Ramos (cell line): ENCODE data around the gene MAP4K1.
"Not testable (repeated sequence)": the region's sequence is repeated elsewhere in the genome, so short reads cannot be mapped to it uniquely, and the experiment has no call there.

ENCODE experiments used
- in situ Hi-C: fragments of 300-500 bp; cut with MboI; formaldehyde crosslinking; loops from one replicate; pipeline ENCODE4 v1.14.3; 2022; ENCODE audit warnings: low sequenced_read_pairs; ENCODE audit not compliant: unreplicated experiment

MAP4K1 gene

GRCh38 chr19:38631301-38631700, 13.5 kb upstream of the MAP4K1 start:
- in situ Hi-C loops = loop anchor here (5.0 kb wide), 1 partner anchor 84 kb away; no protein-coding TSS in a partner anchor

GRCh38 chr19:38629568-38629967, 11.8 kb upstream of the MAP4K1 start:
- in situ Hi-C loops = no loop called here

GRCh38 chr19:38626401-38626800, 8.6 kb upstream of the MAP4K1 start:
- in situ Hi-C loops = no loop called here

GRCh38 chr19:38624822-38625221, 7.1 kb upstream of the MAP4K1 start:
- in situ Hi-C loops = no loop called here

GRCh38 chr19:38619361-38620174, 1.8 kb upstream of the MAP4K1 start:
- in situ Hi-C loops = no loop called here

GRCh38 chr19:38618590-38619360, 1.0 kb upstream of the MAP4K1 start, which contains the start of gene EIF3K:
Gene EIF3K (plus strand): TSS chr19:38619188. CDS start chr19:38619269, 81 bp downstream.
- in situ Hi-C loops = no loop called here

- in situ Hi-C loops = no loop called here
These were observed 430 bp downstream of the MAP4K1 start for GRCh38 chr19:38617283-38617763.

GRCh38 chr19:38616265-38616664, 1.5 kb downstream of the MAP4K1 start:
- in situ Hi-C loops = no loop called here

- in situ Hi-C loops = no loop called here
These were observed 2.7 kb downstream of the MAP4K1 start for GRCh38 chr19:38615007-38615581.

- in situ Hi-C loops = no loop called here
These were observed 3.5 kb downstream of the MAP4K1 start for GRCh38 chr19:38614289-38614688.

- in situ Hi-C loops = no loop called here
These were observed 11.6 kb downstream of the MAP4K1 start for GRCh38 chr19:38606131-38606530.

GRCh38 chr19:38602856-38603255, 14.9 kb downstream of the MAP4K1 start:
- in situ Hi-C loops = not testable (repeated sequence)

GRCh38 chr19:38599722-38600121, 18.0 kb downstream of the MAP4K1 start:
- in situ Hi-C loops = no loop called here

- in situ Hi-C loops = no loop called here
These were observed 20.7 kb downstream of the MAP4K1 start for GRCh38 chr19:38597075-38597474.

- in situ Hi-C loops = no loop called here
These were observed 21.4 kb downstream of the MAP4K1 start for GRCh38 chr19:38596057-38596981.

- in situ Hi-C loops = no loop called here
These were observed 24.8 kb downstream of the MAP4K1 start for GRCh38 chr19:38592940-38593339.

GRCh38 chr19:38588041-38588440, 29.7 kb downstream of the MAP4K1 start:
- in situ Hi-C loops = no loop called here

- in situ Hi-C loops = no loop called here
These were observed 30.2 kb downstream of the MAP4K1 start for GRCh38 chr19:38587562-38587961.

- in situ Hi-C loops = no loop called here
These were observed 33.8 kb downstream of the MAP4K1 start for GRCh38 chr19:38583985-38584305.
